Smooth muscle cell (in vitro differentiated cells): ENCODE data around the gene EHD1. TPM values are rescaled to one million over a fixed set of nuclear protein-coding genes. Genes with fewer than 3 reads are reported as not detected.

Source experiments
- DNase-seq: peaks from one replicate; lab custom pipeline; 2025; ENCODE audit not compliant: unreplicated experiment; lab: John Stamatoyannopoulos, UW
- H2AFZ ChIP-seq: fragments of 200-600 bp; sonication (generic); 2 replicates; pipeline ENCODE4 v1.6.0; 2016; ENCODE audit warnings: antibody characterized with exemption, low read depth, mild to moderate bottlenecking
- H3F3A ChIP-seq: fragments of 200-600 bp; sonication (generic); 2 replicates; pipeline ENCODE4 v1.6.0; 2017; ENCODE audit warnings: antibody characterized with exemption, low read depth
- H3K27ac ChIP-seq: fragments of 200-600 bp; sonication (generic); 2 replicates; pipeline ENCODE4 v1.5.1; 2016; ENCODE audit warnings: low read depth, mild to moderate bottlenecking
- H3K27me3 ChIP-seq: fragments of 200-600 bp; sonication (generic); 2 replicates; pipeline ENCODE4 v1.6.1; 2016; ENCODE audit warnings: low read depth, mild to moderate bottlenecking
- H3K36me3 ChIP-seq: fragments of 200-600 bp; sonication (generic); 2 replicates; pipeline ENCODE4 v1.5.1; 2016; ENCODE audit warnings: low read depth
- H3K4me1 ChIP-seq: fragments of 200-600 bp; sonication (generic); 2 replicates; pipeline ENCODE4 v1.5.1; 2016; ENCODE audit warnings: low read depth
- H3K4me2 ChIP-seq: fragments of 200-600 bp; sonication (generic); 2 replicates; pipeline ENCODE4 v1.6.0; 2016; ENCODE audit warnings: mild to moderate bottlenecking
- H3K4me3 ChIP-seq: fragments of 200-600 bp; sonication (generic); 2 replicates; pipeline ENCODE4 v1.5.1; 2016; ENCODE audit warnings: mild to moderate bottlenecking
- H3K79me2 ChIP-seq: fragments of 200-600 bp; sonication (generic); 2 replicates; pipeline ENCODE4 v1.6.0; 2016; ENCODE audit warnings: low read depth, mild to moderate bottlenecking
- H3K9ac ChIP-seq: fragments of 200-600 bp; sonication (generic); 2 replicates; pipeline ENCODE4 v1.6.0; 2016; ENCODE audit warnings: low read depth
- H3K9me3 ChIP-seq: fragments of 200-600 bp; sonication (generic); replicated peaks from 2 replicates; pipeline ENCODE4 v1.5.1; 2016; ENCODE audit warnings: low read depth
- H4K20me1 ChIP-seq: fragments of 200-600 bp; sonication (generic); 2 replicates; pipeline ENCODE4 v1.6.0; 2016; ENCODE audit warnings: low read depth
- CTCF ChIP-seq: fragments of 200-600 bp; sonication (generic); IDR thresholded peaks from 2 replicates; pipeline ENCODE4 v1.5.1; 2017; ENCODE audit warnings: borderline replicate concordance, mild to moderate bottlenecking, antibody characterized with exemption; ENCODE audit not compliant: insufficient read depth, poor library complexity, severe bottlenecking
- WGBS: methylation state at CpG from one replicate; pipeline ENCODE4 v1.1.7; 2016; ENCODE audit warnings: low lambda C conversion rate; 5-methylcytosine and 5-hydroxymethylcytosine counted together
- polyA plus RNA-seq: library from polyadenylated mRNA; unstranded; fragments of >200 nt; fragmentation: Nextera tagmentation; extraction: Ambion mirVana; gene quantifications from 2 replicates; pipeline ENCODE4 v1.2.1, GENCODE V29; 2016
- total RNA-seq: library from RNA; depleted of rRNA; stranded (reverse); fragments of >200 nt; gene quantifications from 2 replicates; pipeline ENCODE4 v1.2.3, GENCODE V29; 2014

Gene EHD1
- total and polyA plus RNA-seq, 2 experiments from 2014 or later, result 42.8 to 59.8 TPM

GRCh38 chr11:64835616-64836447 is 42.6 kb downstream of the EHD1 start:
- TF ChIP-seq CTCF, result no peak
- no peaks in the 10 kb centered on the region for H3K9me3 ChIP-seq
- H3K4me3 ChIP-seq, result no peak overlapping the region
- no peak overlapping the region for H3K4me2 ChIP-seq
- no peaks in the 10 kb centered on the region for H3K79me2 ChIP-seq
- H3K27me3 ChIP-seq, result no peaks in the 10 kb centered on the region
- no peaks in the 10 kb centered on the region for H3K4me1 ChIP-seq
- no peaks in the 10 kb centered on the region for H3K36me3 ChIP-seq
- no peaks in the 10 kb centered on the region for H3F3A ChIP-seq
- H3K27ac ChIP-seq, result no peak overlapping the region
- no peaks in the 10 kb centered on the region for H4K20me1 ChIP-seq
- H3K9ac ChIP-seq, result no peak overlapping the region
- 97% methylated on average over 15 of the region's 17 CpGs for WGBS
- no peak overlapping the region for H2AFZ ChIP-seq
- no peak for DNase-seq

GRCh38 chr11:64834723-64835615 is 43.5 kb downstream of the EHD1 start:
- no peak for TF ChIP-seq CTCF
- no peak overlapping the region for H3K9ac ChIP-seq
- no peaks in the 10 kb centered on the region for H3K4me1 ChIP-seq
- no peaks in the 10 kb centered on the region for H4K20me1 ChIP-seq
- H3K27ac ChIP-seq, result no peak overlapping the region
- H2AFZ ChIP-seq, result no peak overlapping the region
- H3K9me3 ChIP-seq, result no peaks in the 10 kb centered on the region
- H3K36me3 ChIP-seq, result no peaks in the 10 kb centered on the region
- no peaks in the 10 kb centered on the region for H3K27me3 ChIP-seq
- H3K4me3 ChIP-seq, result no peak overlapping the region
- 83% methylated on average over 21 of the region's 29 CpGs for WGBS
- H3F3A ChIP-seq, result no peaks in the 10 kb centered on the region
- H3K4me2 ChIP-seq, result no peak overlapping the region
- DNase-seq, result no peak
- no peaks in the 10 kb centered on the region for H3K79me2 ChIP-seq

- Histone ChIP-seq H3K4me2 (no peak overlapping the region), H3K9me3 (no peaks in the 10 kb centered on the region), H3K79me2 (no peaks in the 10 kb centered on the region), H4K20me1 (no peaks in the 10 kb centered on the region), H3K9ac (no peak overlapping the region), H3K4me1 (no peaks in the 10 kb centered on the region), H3K4me3 (no peak overlapping the region), H2AFZ (no peak overlapping the region), H3K27ac (no peak overlapping the region), H3K36me3 (no peaks in the 10 kb centered on the region), H3K27me3 (no peaks in the 10 kb centered on the region), H3F3A (no peaks in the 10 kb centered on the region)
- 95% methylated on average over 25 of the region's 25 CpGs for WGBS
- no peak for DNase-seq
- TF ChIP-seq CTCF, result no peak
These were observed 44.2 kb downstream of the EHD1 start for GRCh38 chr11:64834031-64834722.
